OCI-M2 (cell line): Measurements from ENCODE around the gene ARL4A.
"Not testable (repeated sequence)": the region's sequence is repeated elsewhere in the genome, so short reads cannot be mapped to it uniquely, and the experiment has no call there.

ENCODE experiments used
- DNase-seq: peaks from one replicate; lab custom pipeline; 2025; ENCODE audit not compliant: unreplicated experiment; lab: John Stamatoyannopoulos, UW

The ARL4A gene

GRCh38 chr7:12686891-12687717, at the start of gene ARL4A:
Gene ARL4A, plus strand, starts transcription at chr7:12687633. Its CDS starts 622 bp downstream, at chr7:12688255.
- DNase-seq = peak; percentile 90

- DNase-seq = no peak
Observed at GRCh38 chr7:12637819-12638592, 49.4 kb upstream of the ARL4A start.

- DNase-seq = peak; percentile 9
Observed at GRCh38 chr7:12638851-12639456, 48.5 kb upstream of the ARL4A start.

- DNase-seq = no peak
Observed at GRCh38 chr7:12640299-12641096, 46.9 kb upstream of the ARL4A start.

- DNase-seq = no peak
Observed at GRCh38 chr7:12641196-12641595, 46.2 kb upstream of the ARL4A start.

GRCh38 chr7:12642508-12642907, 44.9 kb upstream of the ARL4A start:
- DNase-seq = no peak

GRCh38 chr7:12643001-12643643, 44.3 kb upstream of the ARL4A start:
- DNase-seq = no peak

GRCh38 chr7:12643644-12644043, 43.8 kb upstream of the ARL4A start:
- DNase-seq = no peak

- DNase-seq = not testable (repeated sequence)
Observed at GRCh38 chr7:12645212-12645611, 42.2 kb upstream of the ARL4A start.

- no peak for DNase-seq
Observed at GRCh38 chr7:12646139-12646538, 41.3 kb upstream of the ARL4A start.

- no peak for DNase-seq
Observed at GRCh38 chr7:12647364-12648219, 39.8 kb upstream of the ARL4A start.

GRCh38 chr7:12648704-12649261, 38.6 kb upstream of the ARL4A start:
- DNase-seq = no peak

- no peak for DNase-seq
Observed at GRCh38 chr7:12649348-12649747, 38.1 kb upstream of the ARL4A start.

- DNase-seq = no peak
Observed at GRCh38 chr7:12650080-12650479, 37.4 kb upstream of the ARL4A start.

- no peak for DNase-seq
Observed at GRCh38 chr7:12653110-12653509, 34.3 kb upstream of the ARL4A start.

- DNase-seq = no peak
Observed at GRCh38 chr7:12653518-12653917, 33.9 kb upstream of the ARL4A start.

GRCh38 chr7:12655161-12655560, 32.3 kb upstream of the ARL4A start:
- no peak for DNase-seq

GRCh38 chr7:12660423-12660822, 27.0 kb upstream of the ARL4A start:
- DNase-seq = not testable (repeated sequence)

- not testable (repeated sequence) for DNase-seq
Observed at GRCh38 chr7:12660986-12661385, 26.4 kb upstream of the ARL4A start.
